Panc1 (cell line): ENCODE data around the gene DFFB.

Experiments used
- CTCF ChIP-seq: fragments of 450-650 bp; IDR thresholded peaks from 2 replicates; pipeline ENCODE4 v1.5.1; 2017; ENCODE audit warnings: mild to moderate bottlenecking
- POLR2AphosphoS5 ChIP-seq: IDR thresholded peaks from 2 replicates; pipeline ENCODE4 v1.6.1; 2012; ENCODE audit warnings: mild to moderate bottlenecking, low read depth, low read length, moderate library complexity
- TCF7L2 ChIP-seq: IDR thresholded peaks from 2 replicates; pipeline ENCODE4 v1.6.1; 2011; ENCODE audit warnings: mild to moderate bottlenecking, low read depth, low read length, inconsistent platforms

GRCh38 chr1:3900150-3900968 is 43.1 kb downstream of the DFFB start, which contains the start of gene C1orf174:
- TF ChIP-seq CTCF (no peak), POLR2AphosphoS5 (peak; percentile 62), TCF7L2 (0 out of 2 replicates have a peak, but pooled peaks have one; percentile 15)
